ENCODE data around the gene SLAMF7.

GRCh38 chr1:160741092-160741501 lies 2.0 kb downstream of the SLAMF7 start:
- TF ChIP-seq, protein P1, sequence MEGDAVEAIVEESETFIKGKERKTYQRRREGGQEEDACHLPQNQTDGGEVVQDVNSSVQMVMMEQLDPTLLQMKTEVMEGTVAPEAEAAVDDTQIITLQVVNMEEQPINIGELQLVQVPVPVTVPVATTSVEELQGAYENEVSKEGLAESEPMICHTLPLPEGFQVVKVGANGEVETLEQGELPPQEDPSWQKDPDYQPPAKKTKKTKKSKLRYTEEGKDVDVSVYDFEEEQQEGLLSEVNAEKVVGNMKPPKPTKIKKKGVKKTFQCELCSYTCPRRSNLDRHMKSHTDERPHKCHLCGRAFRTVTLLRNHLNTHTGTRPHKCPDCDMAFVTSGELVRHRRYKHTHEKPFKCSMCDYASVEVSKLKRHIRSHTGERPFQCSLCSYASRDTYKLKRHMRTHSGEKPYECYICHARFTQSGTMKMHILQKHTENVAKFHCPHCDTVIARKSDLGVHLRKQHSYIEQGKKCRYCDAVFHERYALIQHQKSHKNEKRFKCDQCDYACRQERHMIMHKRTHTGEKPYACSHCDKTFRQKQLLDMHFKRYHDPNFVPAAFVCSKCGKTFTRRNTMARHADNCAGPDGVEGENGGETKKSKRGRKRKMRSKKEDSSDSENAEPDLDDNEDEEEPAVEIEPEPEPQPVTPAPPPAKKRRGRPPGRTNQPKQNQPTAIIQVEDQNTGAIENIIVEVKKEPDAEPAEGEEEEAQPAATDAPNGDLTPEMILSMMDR (optimal IDR thresholded peaks at IDR 0.05 in 1 of 3, IDR thresholded peaks at IDR 0.05 in 1 of 3, conservative IDR thresholded peaks at IDR 0.05 in 1 of 3; ENCODE audit: extremely low read depth in 1 of 3, insufficient read depth in 2 of 3, low read length in 3 of 3) = no peak
- TF ChIP-seq EZH2 (IDR thresholded peaks at IDR 0.05; ENCODE audit: low read length) = no peak
